WTC11 (cell line): Measurements from ENCODE around the gene UROC1. TPM values are rescaled to one million over a fixed set of nuclear protein-coding genes. Genes with fewer than 3 reads are reported as not detected.
A peak's percentile ranks its signal among the peaks of the same experiment; 100 is the strongest.

Experiments used
- ATAC-seq: fragments of 200-7000 bp; cut with Tn5 transposase; 2 replicates; pipeline ENCODE4 v1.10.0; 2021; ENCODE audit warnings: mild to moderate bottlenecking, moderate library complexity
- CTCF ChIA-PET: fragments of 300-600 bp; sonication (Branson Sonifier 250); formaldehyde crosslinking; loops from one replicate; lab custom pipeline; 2021; ENCODE audit warnings: antibody characterized with exemption; lab: Charles Lee
- POLR2A ChIA-PET: fragments of 350-600 bp; sonication (Branson Sonifier 250); formaldehyde crosslinking; loops from one replicate; lab custom pipeline; 2021; ENCODE audit warnings: antibody characterized with exemption; lab: Charles Lee
- DNase-seq: peaks from one replicate; pipeline ENCODE4 v3.0.0; 2021; ENCODE audit warnings: low spot score
- H3K27ac Mint-ChIP-seq: 2 replicates; pipeline ENCODE4 v1.8.0; 2021; ENCODE audit warnings: mixed read lengths
- H3K27me3 Mint-ChIP-seq: 2 replicates; pipeline ENCODE4 v1.8.0; 2021; ENCODE audit warnings: low read depth, mild to moderate bottlenecking, moderate library complexity, mixed read lengths
- H3K36me3 Mint-ChIP-seq: 2 replicates; pipeline ENCODE4 v1.8.0; 2021; ENCODE audit warnings: mixed read lengths
- H3K4me1 Mint-ChIP-seq: 2 replicates; pipeline ENCODE4 v1.8.0; 2022; ENCODE audit warnings: mixed read lengths
- H3K4me3 Mint-ChIP-seq: 2 replicates; pipeline ENCODE4 v1.8.0; 2021; ENCODE audit warnings: mild to moderate bottlenecking, moderate library complexity, mixed read lengths
- H3K9me3 Mint-ChIP-seq: 2 replicates; pipeline ENCODE4 v1.8.0; 2021; ENCODE audit warnings: mixed read lengths
- ATF1 ChIP-seq: sonication (generic); formaldehyde crosslinking; IDR thresholded peaks from 2 replicates; pipeline ENCODE4 v1.8.1; 2023; ENCODE audit warnings: mild to moderate bottlenecking, moderate library complexity, missing genetic modification reagents
- CBFB ChIP-seq: sonication (generic); formaldehyde crosslinking; IDR thresholded peaks from 2 replicates; pipeline ENCODE4 v1.8.1; 2022; ENCODE audit warnings: mild to moderate bottlenecking, low read depth, missing genetic modification reagents
- E2F1 ChIP-seq: sonication (generic); formaldehyde crosslinking; IDR thresholded peaks from 2 replicates; pipeline ENCODE4 v1.8.0; 2022; ENCODE audit warnings: mild to moderate bottlenecking, missing genetic modification reagents
- E2F5 ChIP-seq: sonication (generic); formaldehyde crosslinking; IDR thresholded peaks from 2 replicates; pipeline ENCODE4 v1.8.1; 2022; ENCODE audit warnings: mild to moderate bottlenecking, moderate library complexity, missing genetic modification reagents
- ELF4 ChIP-seq: sonication (generic); formaldehyde crosslinking; IDR thresholded peaks from 2 replicates; pipeline ENCODE4 v1.8.1; 2022; ENCODE audit warnings: low read depth, mild to moderate bottlenecking, moderate library complexity, missing genetic modification reagents
- ESRRA ChIP-seq: sonication (generic); formaldehyde crosslinking; IDR thresholded peaks from 2 replicates; pipeline ENCODE4 v1.8.1; 2022; ENCODE audit warnings: mild to moderate bottlenecking, missing genetic modification reagents, borderline replicate concordance
- ETV6 ChIP-seq: sonication (generic); formaldehyde crosslinking; IDR thresholded peaks from 2 replicates; pipeline ENCODE4 v1.8.1; 2022; ENCODE audit warnings: mild to moderate bottlenecking, missing genetic modification reagents
- FOXJ3 ChIP-seq: sonication (generic); formaldehyde crosslinking; IDR thresholded peaks from 2 replicates; pipeline ENCODE4 v1.9.0; 2021; ENCODE audit warnings: missing genetic modification reagents, mild to moderate bottlenecking, borderline replicate concordance
- FOXP4 ChIP-seq: sonication (generic); formaldehyde crosslinking; IDR thresholded peaks from 2 replicates; pipeline ENCODE4 v1.8.0; 2022; ENCODE audit warnings: mild to moderate bottlenecking, missing genetic modification reagents
- GABPB1 ChIP-seq: sonication (generic); formaldehyde crosslinking; IDR thresholded peaks from 2 replicates; pipeline ENCODE4 v1.8.1; 2023; ENCODE audit warnings: mild to moderate bottlenecking, missing genetic modification reagents
- GRHL2 ChIP-seq: fragments of 250-450 bp; sonication (Bioruptor Pico); IDR thresholded peaks from 2 replicates; pipeline ENCODE4 v1.8.0; 2022; ENCODE audit warnings: mild to moderate bottlenecking, moderate library complexity; ENCODE audit not compliant: insufficient replicate concordance, severe bottlenecking
- HMGA2 ChIP-seq: fragments of 250-450 bp; sonication (Bioruptor Pico); IDR thresholded peaks from 2 replicates; pipeline ENCODE4 v1.4.0; 2021; ENCODE audit warnings: mild to moderate bottlenecking, moderate library complexity
- HMGXB4 ChIP-seq: sonication (generic); formaldehyde crosslinking; IDR thresholded peaks from 2 replicates; pipeline ENCODE4 v1.8.1; 2023; ENCODE audit warnings: mild to moderate bottlenecking, moderate library complexity, missing genetic modification reagents
- IRF1 ChIP-seq: sonication (generic); formaldehyde crosslinking; IDR thresholded peaks from 2 replicates; pipeline ENCODE4 v1.8.0; 2023; ENCODE audit warnings: missing genetic modification reagents
- KAT7 ChIP-seq: sonication (generic); formaldehyde crosslinking; IDR thresholded peaks from 2 replicates; pipeline ENCODE4 v1.8.1; 2023; ENCODE audit warnings: missing genetic modification reagents, mild to moderate bottlenecking, borderline replicate concordance
- MAX ChIP-seq: sonication (generic); formaldehyde crosslinking; IDR thresholded peaks from 2 replicates; pipeline ENCODE4 v1.8.0; 2022; ENCODE audit warnings: mild to moderate bottlenecking, missing genetic modification reagents
- MXD4 ChIP-seq: fragments of 250-450 bp; sonication (Bioruptor Pico); IDR thresholded peaks from 2 replicates; pipeline ENCODE4 v1.8.0; 2021; ENCODE audit warnings: mild to moderate bottlenecking, moderate library complexity, borderline replicate concordance
- RELA ChIP-seq: sonication (generic); formaldehyde crosslinking; IDR thresholded peaks from 2 replicates; pipeline ENCODE4 v1.8.1; 2022; ENCODE audit warnings: missing genetic modification reagents, mild to moderate bottlenecking, borderline replicate concordance
- RORB ChIP-seq: fragments of 250-450 bp; sonication (Bioruptor Pico); IDR thresholded peaks from 2 replicates; pipeline ENCODE4 v1.9.0; 2021; ENCODE audit warnings: mild to moderate bottlenecking
- SP1 ChIP-seq: sonication (generic); formaldehyde crosslinking; conservative IDR thresholded peaks from 2 replicates; pipeline ENCODE4 v1.8.1; 2022; ENCODE audit warnings: missing genetic modification reagents
- TCF7 ChIP-seq: sonication (generic); formaldehyde crosslinking; IDR thresholded peaks from 2 replicates; pipeline ENCODE4 v1.8.0; 2022; ENCODE audit warnings: mild to moderate bottlenecking, low read depth, missing genetic modification reagents, moderate library complexity
- USF1 ChIP-seq: sonication (generic); formaldehyde crosslinking; IDR thresholded peaks from 2 replicates; pipeline ENCODE4 v1.8.0; 2022; ENCODE audit warnings: mild to moderate bottlenecking, missing genetic modification reagents
- ZMAT4 ChIP-seq: fragments of 250-450 bp; sonication (Bioruptor Pico); IDR thresholded peaks from 2 replicates; pipeline ENCODE4 v1.9.0; 2021; ENCODE audit warnings: mild to moderate bottlenecking
- ZNF138 ChIP-seq: sonication (generic); formaldehyde crosslinking; conservative IDR thresholded peaks from 2 replicates; pipeline ENCODE4 v1.8.1; 2022; ENCODE audit warnings: mild to moderate bottlenecking, moderate library complexity, missing genetic modification reagents
- ZNF317 ChIP-seq: sonication (generic); formaldehyde crosslinking; IDR thresholded peaks from 2 replicates; pipeline ENCODE4 v1.8.1; 2023; ENCODE audit warnings: low read depth, mild to moderate bottlenecking, moderate library complexity, missing genetic modification reagents, borderline replicate concordance
- ZNF396 ChIP-seq: fragments of 250-450 bp; sonication (Bioruptor Pico); IDR thresholded peaks from 2 replicates; pipeline ENCODE4 v1.8.0; 2021; ENCODE audit warnings: mild to moderate bottlenecking, moderate library complexity, borderline replicate concordance
- ZNF416 ChIP-seq: fragments of 250-450 bp; sonication (Bioruptor Pico); IDR thresholded peaks from 2 replicates; pipeline ENCODE4 v1.9.0; 2021; ENCODE audit warnings: mild to moderate bottlenecking, inconsistent platforms
- total RNA-seq: library from RNA; stranded (reverse); gene quantifications from 3 replicates; pipeline ENCODE4 v1.2.3, GENCODE V29; 2021

The UROC1 gene
- total RNA-seq, 1 experiment from 2014 or later = not detected

- Mint-ChIP-seq H3K27me3 (no peaks in the 10 kb centered on the region), H3K4me3 (peak overlapping the region; percentile 82), H3K27ac (peak overlapping the region; percentile 78), H3K9me3 (no peaks in the 10 kb centered on the region), H3K4me1 (peaks cover 39% of the 10 kb centered on the region), H3K36me3 (peaks cover under 1% of the 10 kb centered on the region; the same call in 1 of the 2 replicates)
- no peak for ATAC-seq
- no peak for TF ChIP-seq MAX (CRISPR knock-in tag)
- TF ChIP-seq RORB (CRISPR knock-in tag) = no peak
- TF ChIP-seq ATF1 = no peak
- TF ChIP-seq FOXP4 (CRISPR knock-in tag) = no peak
- no peak for TF ChIP-seq KAT7
- TF ChIP-seq MXD4 (CRISPR knock-in tag) = no peak
- no peak for TF ChIP-seq ZNF317
- TF ChIP-seq E2F5 (CRISPR knock-in tag) = no peak
- TF ChIP-seq E2F1 (CRISPR knock-in tag) = no peak
- TF ChIP-seq TCF7 (CRISPR knock-in tag) = no peak
- no peak for TF ChIP-seq CBFB (CRISPR knock-in tag)
- no peak for TF ChIP-seq FOXJ3 (CRISPR knock-in tag)
- no peak for TF ChIP-seq ESRRA (CRISPR knock-in tag)
- no peak for TF ChIP-seq ZNF396 (CRISPR knock-in tag)
- TF ChIP-seq GABPB1 = no peak
- TF ChIP-seq ZNF138 = no peak
- TF ChIP-seq USF1 (CRISPR knock-in tag) = no peak
- TF ChIP-seq ZMAT4 = no peak
- no peak for DNase-seq
- CTCF ChIA-PET = interaction anchor here (0.8 to 2.0 kb wide), 7 partner anchors 8 to 897 kb away, joined by 3 to 18 read pairs (median 5); no protein-coding TSS in a partner anchor
- POLR2A ChIA-PET = interaction anchor here (0.9 kb wide), 1 partner anchor 8 kb away, joined by 5 read pairs; no protein-coding TSS in a partner anchor
These were observed 40.6 kb downstream of the UROC1 start for GRCh38 chr3:126477061-126477380.

GRCh38 chr3:126476166-126477060 is 41.2 kb downstream of the UROC1 start:
- H3K4me3 Mint-ChIP-seq = peak overlapping the region; percentile 82
- DNase-seq (peak; percentile 52), ATAC-seq (peak; percentile 43)
- H3K27ac Mint-ChIP-seq = peak overlapping the region; percentile 61
- H3K9me3 Mint-ChIP-seq = no peaks in the 10 kb centered on the region
- peaks cover 39% of the 10 kb centered on the region for H3K4me1 Mint-ChIP-seq
- POLR2A ChIA-PET = interaction anchor here (0.9 to 1.7 kb wide), 2 partner anchors 9 to 20 kb away, joined by 4 to 5 read pairs; no protein-coding TSS in a partner anchor
- TF ChIP-seq HMGXB4 (CRISPR knock-in tag) = 0 out of 2 replicates have a peak, but pooled peaks have one; percentile 31
- 0 out of 2 replicates have a peak, but pooled peaks have one; percentile 9 for TF ChIP-seq SP1 (CRISPR knock-in tag)
- TF ChIP-seq RELA (CRISPR knock-in tag) = 0 out of 2 replicates have a peak, but pooled peaks have one; percentile 45
- no peak for TF ChIP-seq ZNF416
- no peak for TF ChIP-seq GRHL2 (CRISPR knock-in tag)
- TF ChIP-seq ELF4 (CRISPR knock-in tag) = no peak
- TF ChIP-seq GABPB1 = peak; percentile 31; the same call in 1 of the 2 replicates
- TF ChIP-seq ESRRA (CRISPR knock-in tag) = no peak
- 0 out of 2 replicates have a peak, but pooled peaks have one; percentile 41 for TF ChIP-seq IRF1
- TF ChIP-seq ETV6 (CRISPR knock-in tag) = 0 out of 2 replicates have a peak, but pooled peaks have one; percentile 26
- no peak for TF ChIP-seq HMGA2 (CRISPR knock-in tag)
- peaks cover 4% of the 10 kb centered on the region for H3K36me3 Mint-ChIP-seq
- H3K27me3 Mint-ChIP-seq = no peaks in the 10 kb centered on the region
- CTCF ChIA-PET = interaction anchor here (0.8 to 2.0 kb wide), 10 partner anchors 9 to 898 kb away, joined by 3 to 18 read pairs (median 4); partner anchors contain the start of gene CFAP100
